HCT116 (cell line): Measurements from ENCODE around the gene STEAP4. TPM values are rescaled to one million over a fixed set of nuclear protein-coding genes. Genes with fewer than 3 reads are reported as not detected.

Experiments used
- ATAC-seq: fragments of 200-7000 bp; cut with Tn5 transposase; 2 replicates; pipeline ENCODE4 v1.9.1; 2020; ENCODE audit warnings: mild to moderate bottlenecking, moderate library complexity
- BruUV-seq: library from RNA; stranded (reverse); fragments of 400-500 nt; replicated peaks from 2 replicates; lab custom pipeline; 2021; lab: Mats Ljungman, UMichigan
- CTCF ChIA-PET: fragments of 300-600 bp; sonication (Branson Sonifier 250); formaldehyde crosslinking; loops from one replicate; lab custom pipeline; 2021; ENCODE audit warnings: antibody characterized with exemption; lab: Charles Lee
- POLR2A ChIA-PET: fragments of 300-600, 350-600 bp; sonication (Branson Sonifier 250); formaldehyde crosslinking; loops from one replicate; lab custom pipeline; 2021; ENCODE audit warnings: antibody characterized with exemption; lab: Charles Lee
- RAD21 ChIA-PET, 2 experiments: fragments of 300-600 bp; sonication (Branson Sonifier 250); formaldehyde crosslinking; loops; one replicate each; lab custom pipeline; 2023; ENCODE audit warnings: low total read pairs in 2 of 2; ENCODE audit not compliant: uncharacterized antibody in 2 of 2, unreplicated experiment in 2 of 2, low non-redundant PET in 1 of 2; lab: Charles Lee
- DNase-seq: peaks from one replicate; pipeline ENCODE4 v3.0.0-alpha.2; 2010; ENCODE audit warnings: low read depth, low spot score
- H2AFZ ChIP-seq: fragments of 200-600 bp; shearing (Covaris generic), sonication (generic); 2 replicates; pipeline ENCODE4 v1.6.1; 2017; ENCODE audit warnings: low read depth, mixed run types, mixed read lengths, antibody characterized with exemption, low read length; ENCODE audit not compliant: poor library complexity, severe bottlenecking
- H3K27ac ChIP-seq: 2 replicates; pipeline ENCODE4 v1.5.1; 2012; ENCODE audit warnings: low read depth, low read length
- H3K27me3 ChIP-seq: fragments of 200-600 bp; sonication (generic); 2 replicates; pipeline ENCODE4 v1.6.1; 2016; ENCODE audit warnings: mixed run types, low read length, mixed read lengths; ENCODE audit not compliant: insufficient read depth
- H3K36me3 ChIP-seq, 2 experiments: fragments of 200-500 bp in 1 of 2; fragments of 200-600 bp in 1 of 2; sonication (Bioruptor generic) in 1 of 2; sonication (generic) in 1 of 2; 2 replicates each; pipeline versions ENCODE4 v1.5.1 to v1.6.1; 2014 to 2016; ENCODE audit warnings: low read length in 2 of 2, inconsistent platforms in 1 of 2, mixed read lengths in 1 of 2, mixed run types in 1 of 2; ENCODE audit not compliant: insufficient read depth in 2 of 2, control insufficient read depth in 1 of 2
- H3K4me1 ChIP-seq, 2 experiments: fragments of 200-600 bp in 1 of 2; sonication (generic) in 1 of 2; 2 replicates each; pipeline versions ENCODE4 v1.5.1 to v1.6.1; 2012 to 2017; ENCODE audit warnings: low read length in 2 of 2, inconsistent platforms in 1 of 2, mild to moderate bottlenecking in 1 of 2, mixed read lengths in 1 of 2, mixed run types in 1 of 2, moderate library complexity in 1 of 2; ENCODE audit not compliant: insufficient read depth in 2 of 2, control insufficient read depth in 1 of 2
- H3K4me2 ChIP-seq: fragments of 200-600 bp; sonication (generic); 2 replicates; pipeline ENCODE4 v1.6.1; 2017; ENCODE audit warnings: mixed run types, low read length, mixed read lengths
- H3K4me3 ChIP-seq, 2 experiments: fragments of 200-600 bp in 1 of 2; sonication (generic) in 1 of 2; replicated peaks in 1 of 2; 2 replicates each; pipeline ENCODE4 v1.5.1; 2011 to 2016; ENCODE audit warnings: low read length in 2 of 2, control low read depth in 1 of 2, low read depth in 1 of 2, mild to moderate bottlenecking in 1 of 2, mixed read lengths in 1 of 2, mixed run types in 1 of 2
- H3K79me2 ChIP-seq: fragments of 200-600 bp; sonication (generic); 2 replicates; pipeline ENCODE4 v1.6.1; 2017; ENCODE audit warnings: mild to moderate bottlenecking, mixed run types, low read length, moderate library complexity, mixed read lengths; ENCODE audit not compliant: insufficient read depth
- H3K9ac ChIP-seq: fragments of 200-600 bp; sonication (generic); 2 replicates; pipeline ENCODE4 v1.6.1; 2016; ENCODE audit warnings: low read length, mixed read lengths
- H3K9me2 ChIP-seq: fragments of 200-600 bp; sonication (generic), shearing (Covaris generic); 2 replicates; pipeline ENCODE4 v1.6.1; 2017; ENCODE audit warnings: mixed run types, mild to moderate bottlenecking, moderate library complexity; ENCODE audit not compliant: insufficient read depth
- H3K9me3 ChIP-seq, 2 experiments: fragments of 200-500 bp in 1 of 2; fragments of 200-600 bp in 1 of 2; sonication (Bioruptor generic) in 1 of 2; sonication (generic) in 1 of 2; 2 replicates each; pipeline ENCODE4 v1.6.1; 2014 to 2017; ENCODE audit warnings: low read length in 2 of 2, mixed read lengths in 2 of 2, inconsistent platforms in 1 of 2, low read depth in 1 of 2, mild to moderate bottlenecking in 1 of 2, mixed run types in 1 of 2, moderate library complexity in 1 of 2; ENCODE audit not compliant: control insufficient read depth in 1 of 2, insufficient read depth in 1 of 2
- H4K20me1 ChIP-seq: fragments of 200-600 bp; sonication (generic), shearing (Covaris generic); 2 replicates; pipeline ENCODE4 v1.6.1; 2017; ENCODE audit warnings: mixed run types, mild to moderate bottlenecking, moderate library complexity; ENCODE audit not compliant: insufficient read depth
- CBX3 ChIP-seq: IDR thresholded peaks from 2 replicates; pipeline ENCODE4 v1.6.1; 2012; ENCODE audit warnings: low read depth
- CEBPB ChIP-seq: IDR thresholded peaks from 2 replicates; pipeline ENCODE4 v1.6.1; 2012; ENCODE audit warnings: low read depth
- EGR1 ChIP-seq: IDR thresholded peaks from 2 replicates; pipeline ENCODE4 v1.6.1; 2012; ENCODE audit warnings: low read depth
- ELF1 ChIP-seq: IDR thresholded peaks from 2 replicates; pipeline ENCODE4 v1.6.1; 2012; ENCODE audit warnings: low read depth, borderline replicate concordance
- EZH2 ChIP-seq: fragments of 200-600 bp; sonication (generic); IDR thresholded peaks from 2 replicates; pipeline ENCODE4 v1.6.1; 2017; ENCODE audit warnings: antibody characterized with exemption, mixed run types
- FOSL1 ChIP-seq: IDR thresholded peaks from 2 replicates; pipeline ENCODE4 v1.6.1; 2012; ENCODE audit warnings: low read depth
- JUND ChIP-seq: IDR thresholded peaks from 2 replicates; pipeline ENCODE4 v1.6.1; 2012
- POLR2A ChIP-seq: IDR thresholded peaks from 2 replicates; pipeline ENCODE4 v1.7.0; 2011; ENCODE audit warnings: borderline replicate concordance; ENCODE audit not compliant: insufficient read depth, insufficient read length; ENCODE audit errors: extremely low read depth
- SP1 ChIP-seq: IDR thresholded peaks from 2 replicates; pipeline ENCODE4 v1.6.1; 2012; ENCODE audit warnings: low read depth
- TCF7L2 ChIP-seq: IDR thresholded peaks from 2 replicates; pipeline ENCODE4 v1.7.0; 2011; ENCODE audit warnings: borderline replicate concordance, inconsistent platforms; ENCODE audit not compliant: insufficient read depth, insufficient read length; ENCODE audit errors: extremely low read depth
- YY1 ChIP-seq: IDR thresholded peaks from 2 replicates; pipeline ENCODE4 v1.6.1; 2011; ENCODE audit warnings: low read length, low read depth, moderate library complexity, mild to moderate bottlenecking; ENCODE audit not compliant: insufficient replicate concordance; ENCODE audit errors: extremely low read depth
- ZNF274 ChIP-seq: fragments of 200-500 bp; sonication (Bioruptor generic); IDR thresholded peaks from 2 replicates; pipeline ENCODE4 v1.6.1; 2014; ENCODE audit warnings: mild to moderate bottlenecking, low read depth, low read length, inconsistent platforms
- intact Hi-C: fragments of 100-400 bp; cut with micrococcal nuclease; formaldehyde crosslinking; loops from 2 replicates; pipeline ENCODE4 v1.10.0; 2022
- total RNA-seq: library from RNA; stranded (reverse); gene quantifications from one replicate; pipeline ENCODE4 v1.2.1, GENCODE V29; 2021; ENCODE audit not compliant: unreplicated experiment
- TF ChIP-seq, protein P1 (sequence below): IDR thresholded peaks from 2 replicates; pipeline ENCODE4 v1.6.1; 2011; ENCODE audit warnings: mild to moderate bottlenecking, low read length, moderate library complexity; ENCODE audit not compliant: insufficient replicate concordance; ENCODE audit errors: extremely low read depth

Gene STEAP4
- total RNA-seq, 1 experiment from 2014 or later, result 0.15 TPM

DNA sequence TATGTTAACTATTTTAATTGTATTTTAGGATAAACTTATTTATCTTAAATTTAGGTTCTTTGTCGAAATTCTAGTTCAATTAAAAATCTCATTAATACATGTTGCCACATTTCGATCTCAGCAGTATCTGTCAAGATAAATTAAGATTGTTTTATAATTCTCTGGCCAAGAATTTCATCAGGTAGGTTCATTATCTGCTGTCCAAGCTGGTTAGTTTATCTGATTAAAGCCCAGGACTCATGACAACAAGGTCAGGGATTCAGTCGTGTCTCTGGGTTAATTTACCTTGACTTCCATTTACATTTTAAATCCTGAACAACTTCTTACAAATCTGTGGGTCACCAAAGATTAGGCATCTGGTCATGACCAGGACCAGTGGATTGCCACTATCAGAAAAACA, 7.6 kb downstream of the STEAP4 start:
- no peak overlapping the region for H2AFZ ChIP-seq
- no peaks in the 10 kb centered on the region for H3K9me3 ChIP-seq
- H3K4me2 ChIP-seq, result no peak overlapping the region
- RAD21 ChIA-PET, result no interaction called here
- no peaks in the 10 kb centered on the region for H3K4me1 ChIP-seq
- ATAC-seq, result no peak
- CTCF ChIA-PET, result no interaction called here
- no TSS peak for BruUV-seq
- H3K79me2 ChIP-seq, result no peaks in the 10 kb centered on the region
- intact Hi-C loops, result no loop called here
- H3K27me3 ChIP-seq, result no peaks in the 10 kb centered on the region
- TF ChIP-seq EGR1, result no peak
- no peak for TF ChIP-seq YY1
- no peak for TF ChIP-seq EZH2
- TF ChIP-seq ELF1, result no peak
- no peak for TF ChIP-seq CBX3
- no peak for TF ChIP-seq SP1
- no peak for TF ChIP-seq CEBPB
- DNase-seq, result no peak
- no peaks in the 10 kb centered on the region for H3K9me2 ChIP-seq
- H3K9ac ChIP-seq, result no peak overlapping the region
- H3K27ac ChIP-seq, result no peak overlapping the region
- no peak overlapping the region for H3K4me3 ChIP-seq
- POLR2A ChIA-PET, result no interaction called here
- no peaks in the 10 kb centered on the region for H3K36me3 ChIP-seq
- H4K20me1 ChIP-seq, result no peaks in the 10 kb centered on the region

DNA sequence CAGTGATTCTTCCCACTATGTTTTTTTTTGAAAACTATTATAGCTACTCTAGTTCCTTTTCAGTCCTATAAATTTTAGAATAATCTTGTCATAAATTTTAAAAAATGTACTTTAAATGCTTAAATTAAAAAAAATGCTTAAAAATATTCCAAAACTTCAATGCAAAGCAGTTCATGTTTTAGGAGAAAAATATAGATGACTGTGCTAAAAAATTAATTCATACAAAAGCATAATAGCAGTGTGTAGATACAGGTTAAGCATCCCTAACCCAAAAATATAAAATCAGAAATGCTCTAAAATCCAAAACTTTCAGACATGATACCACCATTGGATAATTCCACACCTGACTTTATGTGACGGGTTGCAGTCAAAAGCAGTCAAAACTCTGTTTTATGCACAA, 12.8 kb downstream of the STEAP4 start:
- intact Hi-C loops, result no loop called here
- no peak for TF ChIP-seq CBX3
- TF ChIP-seq ZNF274, result no peak
- TF ChIP-seq YY1, result no peak
- TF ChIP-seq TCF7L2, result no peak
- TF ChIP-seq FOSL1, result no peak
- TF ChIP-seq JUND, result no peak
- TF ChIP-seq, protein P1, sequence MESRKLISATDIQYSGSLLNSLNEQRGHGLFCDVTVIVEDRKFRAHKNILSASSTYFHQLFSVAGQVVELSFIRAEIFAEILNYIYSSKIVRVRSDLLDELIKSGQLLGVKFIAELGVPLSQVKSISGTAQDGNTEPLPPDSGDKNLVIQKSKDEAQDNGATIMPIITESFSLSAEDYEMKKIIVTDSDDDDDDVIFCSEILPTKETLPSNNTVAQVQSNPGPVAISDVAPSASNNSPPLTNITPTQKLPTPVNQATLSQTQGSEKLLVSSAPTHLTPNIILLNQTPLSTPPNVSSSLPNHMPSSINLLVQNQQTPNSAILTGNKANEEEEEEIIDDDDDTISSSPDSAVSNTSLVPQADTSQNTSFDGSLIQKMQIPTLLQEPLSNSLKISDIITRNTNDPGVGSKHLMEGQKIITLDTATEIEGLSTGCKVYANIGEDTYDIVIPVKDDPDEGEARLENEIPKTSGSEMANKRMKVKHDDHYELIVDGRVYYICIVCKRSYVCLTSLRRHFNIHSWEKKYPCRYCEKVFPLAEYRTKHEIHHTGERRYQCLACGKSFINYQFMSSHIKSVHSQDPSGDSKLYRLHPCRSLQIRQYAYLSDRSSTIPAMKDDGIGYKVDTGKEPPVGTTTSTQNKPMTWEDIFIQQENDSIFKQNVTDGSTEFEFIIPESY, result no peak
- no peak for TF ChIP-seq POLR2A
- ATAC-seq, result no peak
- RAD21 ChIA-PET, result no interaction called here
- CTCF ChIA-PET, result no interaction called here
- Histone ChIP-seq H3K9me2 (no peaks in the 10 kb centered on the region), H3K27ac (no peak overlapping the region), H3K79me2 (no peaks in the 10 kb centered on the region), H3K4me1 (peaks cover 19 to 22% of the 10 kb centered on the region in 2 experiments), H2AFZ (no peak overlapping the region), H3K4me2 (no peak overlapping the region), H3K9ac (no peak overlapping the region), H3K4me3 (no peak overlapping the region), H3K27me3 (no peaks in the 10 kb centered on the region), H3K36me3 (no peaks in the 10 kb centered on the region), H3K9me3 (no peaks in the 10 kb centered on the region), H4K20me1 (no peaks in the 10 kb centered on the region)
- POLR2A ChIA-PET, result no interaction called here
- no TSS peak for BruUV-seq
- DNase-seq, result no peak
